Panc1 (cell line): ENCODE measurements around the gene CCDC141. TPM values are rescaled to one million over a fixed set of nuclear protein-coding genes. Genes with fewer than 3 reads are reported as not detected.

Source experiments
- ATAC-seq: fragments of 200-7000 bp; cut with Tn5 transposase; 2 replicates; pipeline ENCODE4 v1.9.1; 2020; ENCODE audit warnings: mild to moderate bottlenecking, moderate library complexity
- BruUV-seq: library from RNA; stranded (reverse); fragments of 400-500 nt; replicated peaks from 2 replicates; lab custom pipeline; 2021; lab: Mats Ljungman, UMichigan
- CTCF ChIA-PET: fragments of 300-600 bp; sonication (Branson Sonifier 250); formaldehyde crosslinking; loops from one replicate; lab custom pipeline; 2022; ENCODE audit warnings: antibody characterized with exemption; lab: Charles Lee
- POLR2A ChIA-PET: fragments of 300-600 bp; sonication (Branson Sonifier 250); formaldehyde crosslinking; loops from one replicate; lab custom pipeline; 2022; ENCODE audit warnings: antibody characterized with exemption; lab: Charles Lee
- DNase-seq: peaks from one replicate; pipeline ENCODE4 v3.0.0-alpha.2; 2010; ENCODE audit warnings: low read depth, low spot score
- H3K27ac ChIP-seq: 2 replicates; pipeline ENCODE4 v1.5.1; 2011; ENCODE audit warnings: mild to moderate bottlenecking, low read length, inconsistent platforms
- H3K27me3 ChIP-seq: fragments of 200-500 bp; sonication (Bioruptor generic); 2 replicates; pipeline ENCODE4 v1.6.0; 2014; ENCODE audit warnings: low read length, inconsistent platforms; ENCODE audit not compliant: control insufficient read depth, insufficient read depth
- H3K36me3 ChIP-seq: fragments of 200-500 bp; sonication (Bioruptor generic); 2 replicates; pipeline ENCODE4 v1.5.1; 2014; ENCODE audit warnings: inconsistent platforms, mild to moderate bottlenecking, low read length, moderate library complexity; ENCODE audit not compliant: control insufficient read depth, insufficient read depth
- H3K4me1 ChIP-seq: 2 replicates; pipeline ENCODE4 v1.5.1; 2011; ENCODE audit warnings: inconsistent platforms, mild to moderate bottlenecking, low read length, moderate library complexity; ENCODE audit not compliant: control insufficient read depth, insufficient read depth
- H3K4me3 ChIP-seq, 2 experiments: 2 replicates each; pipeline ENCODE4 v1.5.1; 2011 to 2012; ENCODE audit warnings: low read depth in 2 of 2, low read length in 2 of 2, mild to moderate bottlenecking in 2 of 2, inconsistent platforms in 1 of 2, moderate library complexity in 1 of 2
- H3K9me3 ChIP-seq: fragments of 200-500 bp; sonication (Bioruptor generic); 2 replicates; pipeline ENCODE4 v1.5.1; 2014; ENCODE audit warnings: low read depth, mild to moderate bottlenecking, inconsistent platforms, low read length, moderate library complexity; ENCODE audit not compliant: control insufficient read depth, insufficient read depth
- POLR2AphosphoS5 ChIP-seq: IDR thresholded peaks from 2 replicates; pipeline ENCODE4 v1.6.1; 2012; ENCODE audit warnings: mild to moderate bottlenecking, low read depth, low read length, moderate library complexity
- SIN3A ChIP-seq: IDR thresholded peaks from 2 replicates; pipeline ENCODE4 v1.6.1; 2012; ENCODE audit warnings: low read depth, mild to moderate bottlenecking, low read length, moderate library complexity, borderline replicate concordance; ENCODE audit not compliant: insufficient read depth
- TCF7L2 ChIP-seq: IDR thresholded peaks from 2 replicates; pipeline ENCODE4 v1.6.1; 2011; ENCODE audit warnings: mild to moderate bottlenecking, low read depth, low read length, inconsistent platforms
- in situ Hi-C: cut with HindIII; loops from 2 replicates; pipeline ENCODE4 v1.10.0; 2016; ENCODE audit warnings: low sequenced_read_pairs, low pct_unique_long_range_greater_than_20kb
- intact Hi-C: fragments of 100-400 bp; cut with micrococcal nuclease; formaldehyde crosslinking; loops from one replicate; pipeline ENCODE4 v1.10.0; 2022; ENCODE audit not compliant: unreplicated experiment
- total RNA-seq: library from RNA; stranded (reverse); gene quantifications from one replicate; pipeline ENCODE4 v1.2.1, GENCODE V29; 2021; ENCODE audit not compliant: unreplicated experiment
- TF ChIP-seq, protein P1 (sequence below): fragments of 450-650 bp; IDR thresholded peaks from 2 replicates; pipeline ENCODE4 v1.5.1; 2017; ENCODE audit warnings: mild to moderate bottlenecking
- TF ChIP-seq, protein P2 (sequence below), 2 experiments: IDR thresholded peaks; 2 replicates each; pipeline ENCODE4 v1.6.1; 2011 to 2012; ENCODE audit warnings: low read depth in 2 of 2, control low read depth in 1 of 2, low read length in 1 of 2, mild to moderate bottlenecking in 1 of 2, moderate library complexity in 1 of 2; ENCODE audit not compliant: insufficient read depth in 1 of 2

The CCDC141 gene
- total RNA-seq, 1 experiment from 2014 or later, result 0.10 TPM

DNA sequence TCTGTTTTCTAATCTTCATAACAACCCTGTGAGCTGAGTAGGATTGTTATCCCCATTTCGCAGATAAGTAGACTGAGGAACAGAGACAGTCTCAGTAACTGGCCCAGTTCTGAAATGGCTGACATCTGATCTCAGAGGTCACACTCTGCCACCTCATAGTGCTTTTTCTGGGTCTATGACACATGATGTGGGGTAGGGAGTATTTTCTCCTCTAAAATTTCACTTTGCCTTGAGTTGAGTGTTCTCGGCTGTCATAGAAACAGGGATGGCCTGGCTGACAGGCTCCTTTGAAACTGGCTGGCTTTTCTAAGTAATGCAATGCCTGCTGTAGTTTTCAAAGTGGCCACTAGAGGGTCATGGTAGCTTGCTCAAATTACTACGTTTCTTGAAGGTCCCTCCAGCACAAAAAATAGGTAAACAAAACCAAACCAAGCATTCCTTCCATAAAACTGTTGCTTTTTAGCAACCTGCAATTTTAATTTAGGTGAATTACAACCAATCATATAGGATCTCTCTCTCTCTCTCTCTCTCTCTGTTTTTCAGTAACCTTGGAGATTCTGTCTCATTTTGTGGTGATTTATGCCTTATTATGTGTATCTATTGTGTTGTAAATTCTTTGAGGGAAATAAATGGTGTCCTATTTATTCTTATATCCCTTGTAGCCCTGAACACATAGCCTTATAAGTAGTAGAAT, 158.5 kb downstream of the CCDC141 start:
- CTCF ChIA-PET, result interaction anchor here (0.7 to 0.8 kb wide), 2 partner anchors 34 to 131 kb away, joined by 4 read pairs; no protein-coding TSS in a partner anchor
- no TSS peak for BruUV-seq
- intact Hi-C loops (no loop called here), in situ Hi-C loops (no loop called here)
- POLR2A ChIA-PET, result no interaction called here
- no peaks in the 10 kb centered on the region for H3K27me3 ChIP-seq
- no peaks in the 10 kb centered on the region for H3K9me3 ChIP-seq
- ATAC-seq, result peak; percentile 80
- no peak overlapping the region for H3K27ac ChIP-seq
- no peak for TF ChIP-seq SIN3A
- TF ChIP-seq, protein P1, sequence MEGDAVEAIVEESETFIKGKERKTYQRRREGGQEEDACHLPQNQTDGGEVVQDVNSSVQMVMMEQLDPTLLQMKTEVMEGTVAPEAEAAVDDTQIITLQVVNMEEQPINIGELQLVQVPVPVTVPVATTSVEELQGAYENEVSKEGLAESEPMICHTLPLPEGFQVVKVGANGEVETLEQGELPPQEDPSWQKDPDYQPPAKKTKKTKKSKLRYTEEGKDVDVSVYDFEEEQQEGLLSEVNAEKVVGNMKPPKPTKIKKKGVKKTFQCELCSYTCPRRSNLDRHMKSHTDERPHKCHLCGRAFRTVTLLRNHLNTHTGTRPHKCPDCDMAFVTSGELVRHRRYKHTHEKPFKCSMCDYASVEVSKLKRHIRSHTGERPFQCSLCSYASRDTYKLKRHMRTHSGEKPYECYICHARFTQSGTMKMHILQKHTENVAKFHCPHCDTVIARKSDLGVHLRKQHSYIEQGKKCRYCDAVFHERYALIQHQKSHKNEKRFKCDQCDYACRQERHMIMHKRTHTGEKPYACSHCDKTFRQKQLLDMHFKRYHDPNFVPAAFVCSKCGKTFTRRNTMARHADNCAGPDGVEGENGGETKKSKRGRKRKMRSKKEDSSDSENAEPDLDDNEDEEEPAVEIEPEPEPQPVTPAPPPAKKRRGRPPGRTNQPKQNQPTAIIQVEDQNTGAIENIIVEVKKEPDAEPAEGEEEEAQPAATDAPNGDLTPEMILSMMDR, result peak; percentile 91
- TF ChIP-seq POLR2AphosphoS5, result no peak
- no peaks in the 10 kb centered on the region for H3K4me1 ChIP-seq
- DNase-seq, result no peak
- H3K4me3 ChIP-seq, result no peak overlapping the region
- no peaks in the 10 kb centered on the region for H3K36me3 ChIP-seq

DNA sequence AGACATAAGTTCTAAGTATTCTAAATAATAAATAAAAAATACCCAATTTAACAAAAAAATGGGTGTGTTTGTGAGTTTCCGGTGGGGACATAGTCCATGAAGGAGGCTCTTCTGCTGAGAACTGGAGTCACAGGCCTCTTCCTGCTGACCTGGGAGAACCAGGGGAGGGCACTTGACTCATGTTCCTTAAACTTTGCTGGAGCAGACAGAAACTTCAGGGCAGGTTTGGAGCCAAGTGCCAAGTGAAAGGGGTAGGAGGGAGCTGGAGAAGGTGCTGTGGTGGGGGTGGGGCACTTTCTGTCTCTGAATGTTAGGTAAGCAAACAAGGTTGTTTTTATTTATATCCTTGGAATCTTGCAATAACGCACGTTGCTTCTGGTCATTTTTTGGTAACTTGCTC, 163.9 kb downstream of the CCDC141 start:
- H3K9me3 ChIP-seq, result no peaks in the 10 kb centered on the region
- no peaks in the 10 kb centered on the region for H3K36me3 ChIP-seq
- H3K27ac ChIP-seq, result no peak overlapping the region
- POLR2A ChIA-PET, result no interaction called here
- intact Hi-C loops, result no loop called here
- no peak for DNase-seq
- H3K4me3 ChIP-seq, result no peak overlapping the region
- TF ChIP-seq, protein P2, sequence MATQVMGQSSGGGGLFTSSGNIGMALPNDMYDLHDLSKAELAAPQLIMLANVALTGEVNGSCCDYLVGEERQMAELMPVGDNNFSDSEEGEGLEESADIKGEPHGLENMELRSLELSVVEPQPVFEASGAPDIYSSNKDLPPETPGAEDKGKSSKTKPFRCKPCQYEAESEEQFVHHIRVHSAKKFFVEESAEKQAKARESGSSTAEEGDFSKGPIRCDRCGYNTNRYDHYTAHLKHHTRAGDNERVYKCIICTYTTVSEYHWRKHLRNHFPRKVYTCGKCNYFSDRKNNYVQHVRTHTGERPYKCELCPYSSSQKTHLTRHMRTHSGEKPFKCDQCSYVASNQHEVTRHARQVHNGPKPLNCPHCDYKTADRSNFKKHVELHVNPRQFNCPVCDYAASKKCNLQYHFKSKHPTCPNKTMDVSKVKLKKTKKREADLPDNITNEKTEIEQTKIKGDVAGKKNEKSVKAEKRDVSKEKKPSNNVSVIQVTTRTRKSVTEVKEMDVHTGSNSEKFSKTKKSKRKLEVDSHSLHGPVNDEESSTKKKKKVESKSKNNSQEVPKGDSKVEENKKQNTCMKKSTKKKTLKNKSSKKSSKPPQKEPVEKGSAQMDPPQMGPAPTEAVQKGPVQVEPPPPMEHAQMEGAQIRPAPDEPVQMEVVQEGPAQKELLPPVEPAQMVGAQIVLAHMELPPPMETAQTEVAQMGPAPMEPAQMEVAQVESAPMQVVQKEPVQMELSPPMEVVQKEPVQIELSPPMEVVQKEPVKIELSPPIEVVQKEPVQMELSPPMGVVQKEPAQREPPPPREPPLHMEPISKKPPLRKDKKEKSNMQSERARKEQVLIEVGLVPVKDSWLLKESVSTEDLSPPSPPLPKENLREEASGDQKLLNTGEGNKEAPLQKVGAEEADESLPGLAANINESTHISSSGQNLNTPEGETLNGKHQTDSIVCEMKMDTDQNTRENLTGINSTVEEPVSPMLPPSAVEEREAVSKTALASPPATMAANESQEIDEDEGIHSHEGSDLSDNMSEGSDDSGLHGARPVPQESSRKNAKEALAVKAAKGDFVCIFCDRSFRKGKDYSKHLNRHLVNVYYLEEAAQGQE (IDR thresholded peaks at IDR 0.05; ENCODE audit: insufficient read depth in 1 of 2, low read depth in 2 of 2, low read length in 1 of 2), result no peak
- TF ChIP-seq, protein P1, result no peak
- TF ChIP-seq POLR2AphosphoS5 (no peak), SIN3A (no peak), TCF7L2 (no peak)
- H3K4me1 ChIP-seq, result no peaks in the 10 kb centered on the region
- in situ Hi-C loops, result no loop called here
- BruUV-seq, result no TSS peak
- H3K27me3 ChIP-seq, result no peaks in the 10 kb centered on the region
- CTCF ChIA-PET, result no interaction called here
- no peak for ATAC-seq
